ENCODE results near the gene HECTD3. TPM values are rescaled to one million over a fixed set of nuclear protein-coding genes. Genes with fewer than 3 reads are reported as not detected.
A peak's percentile ranks its signal among the peaks of the same experiment; 100 is the strongest.

The HECTD3 gene
- total RNA-seq, 2 donors from 2014 or later = 23.2 to 29.5 TPM

DNA sequence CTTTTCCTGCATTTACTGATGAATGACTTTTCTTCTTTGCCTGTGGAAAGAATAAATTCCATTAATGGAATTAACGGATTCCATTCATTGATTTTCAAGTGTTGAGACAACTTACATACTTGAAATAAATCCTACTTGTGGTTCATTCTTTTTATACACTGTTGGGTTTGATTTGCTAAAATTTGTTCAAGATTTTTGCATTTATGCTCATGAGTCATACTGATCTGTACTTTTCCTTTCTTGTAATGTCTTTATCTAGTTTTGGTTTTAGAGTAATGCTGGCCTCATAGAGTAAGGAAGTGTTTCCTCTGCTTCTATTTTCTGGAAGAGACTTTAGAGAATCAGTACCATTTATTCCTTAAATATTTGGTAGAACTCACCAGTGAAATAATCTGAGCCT is 15.3 kb upstream of the HECTD3 start:
- Mint-ChIP-seq H3K27ac (no peak overlapping the region), H3K4me3 (no peak overlapping the region), H3K4me1 (peaks cover 7% of the 10 kb centered on the region), H3K9me3 (no peaks in the 10 kb centered on the region), H3K27me3 (no peaks in the 10 kb centered on the region), H3K36me3 (ENCODE audit: low read depth) (no peaks in the 10 kb centered on the region)
- peak; percentile 60 for ATAC-seq (replicated peaks)

DNA sequence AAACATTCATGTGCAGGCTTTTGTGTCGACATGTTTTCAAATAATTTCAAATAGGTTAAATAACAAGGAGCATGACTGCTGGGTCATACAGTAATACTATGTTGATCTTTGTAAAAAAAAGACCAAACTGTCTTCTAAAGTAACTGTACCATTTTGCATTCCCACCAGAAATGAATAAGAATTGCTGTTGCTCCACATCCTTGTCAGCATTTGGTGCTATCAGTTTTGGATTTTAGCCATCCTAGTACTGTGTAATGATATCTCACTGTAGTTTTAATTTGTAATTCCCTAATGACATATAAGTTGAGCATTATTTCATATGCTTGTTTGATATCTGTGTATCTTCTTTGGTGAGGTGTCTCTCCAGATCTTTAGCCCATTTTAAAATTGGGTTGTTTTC is 12.5 kb upstream of the HECTD3 start:
- H3K9me3 Mint-ChIP-seq = no peaks in the 10 kb centered on the region
- H3K27me3 Mint-ChIP-seq = no peaks in the 10 kb centered on the region
- H3K4me3 Mint-ChIP-seq = no peak overlapping the region
- ATAC-seq (replicated peaks) = no peak
- H3K36me3 Mint-ChIP-seq (ENCODE audit: low read depth) = no peaks in the 10 kb centered on the region
- no peak overlapping the region for H3K27ac Mint-ChIP-seq
- peaks cover 7% of the 10 kb centered on the region for H3K4me1 Mint-ChIP-seq

DNA sequence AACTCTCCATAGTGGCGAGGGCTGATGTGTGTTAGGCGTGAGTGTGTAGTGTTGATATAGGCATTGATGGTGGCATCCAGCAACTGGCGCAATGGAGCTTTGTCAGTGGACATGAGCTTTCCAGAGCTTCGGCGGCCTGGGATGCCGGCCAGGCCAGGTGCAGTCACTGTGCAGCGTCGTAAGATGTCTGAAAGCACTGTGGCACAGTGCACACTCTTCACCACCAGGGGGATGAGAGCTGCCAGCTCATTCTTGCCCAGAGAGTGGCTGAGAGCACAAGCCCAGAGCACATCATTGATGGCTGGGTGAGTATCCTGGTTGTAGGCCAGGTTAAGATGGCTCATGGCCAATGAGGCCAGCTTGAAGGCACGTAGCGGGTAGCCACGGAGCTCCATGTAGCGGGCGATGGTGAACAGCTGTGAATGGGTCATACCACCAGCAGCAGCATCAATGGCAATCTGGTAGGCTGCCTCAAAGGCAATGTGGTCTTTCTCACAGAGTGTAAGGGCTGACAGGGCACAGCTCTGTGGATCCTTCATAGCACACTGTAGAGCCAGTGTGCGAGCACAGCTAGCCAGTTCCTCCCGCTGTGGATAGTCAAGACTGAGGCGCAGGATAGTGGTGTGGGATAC is 7.6 kb upstream of the HECTD3 start:
- H3K4me1 Mint-ChIP-seq = peaks cover 8% of the 10 kb centered on the region
- no peaks in the 10 kb centered on the region for H3K9me3 Mint-ChIP-seq
- H3K4me3 Mint-ChIP-seq = no peak overlapping the region
- no peak overlapping the region for H3K27ac Mint-ChIP-seq
- ATAC-seq (replicated peaks) = peak; percentile 93
- H3K27me3 Mint-ChIP-seq = no peaks in the 10 kb centered on the region
- H3K36me3 Mint-ChIP-seq (ENCODE audit: low read depth) = peaks cover 16% of the 10 kb centered on the region

DNA sequence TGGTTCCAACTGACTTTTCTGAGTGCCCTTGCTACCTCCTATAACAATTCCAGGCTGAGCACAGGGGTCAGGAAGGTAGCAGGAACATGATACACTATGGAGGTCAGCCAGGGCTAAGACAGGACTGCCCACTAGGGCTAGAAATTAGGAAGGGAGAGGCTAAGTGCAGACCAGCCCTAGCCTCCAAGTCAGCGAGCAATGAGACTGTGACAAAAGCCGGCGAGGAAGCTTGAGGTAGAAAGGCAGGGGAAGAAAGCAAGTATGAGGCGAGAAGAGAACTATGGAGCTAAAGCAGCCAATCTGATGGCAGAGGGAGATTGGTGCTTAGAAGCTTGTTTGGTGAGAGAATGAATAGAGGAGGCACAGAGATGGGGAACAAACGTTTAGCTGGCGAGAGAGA is 5.6 kb upstream of the HECTD3 start:
- ATAC-seq (replicated peaks) = no peak
- Mint-ChIP-seq H3K4me3 (no peak overlapping the region), H3K27me3 (no peaks in the 10 kb centered on the region), H3K36me3 (ENCODE audit: low read depth) (peaks cover 26% of the 10 kb centered on the region), H3K27ac (no peak overlapping the region), H3K9me3 (no peaks in the 10 kb centered on the region), H3K4me1 (peaks cover 12% of the 10 kb centered on the region)

DNA sequence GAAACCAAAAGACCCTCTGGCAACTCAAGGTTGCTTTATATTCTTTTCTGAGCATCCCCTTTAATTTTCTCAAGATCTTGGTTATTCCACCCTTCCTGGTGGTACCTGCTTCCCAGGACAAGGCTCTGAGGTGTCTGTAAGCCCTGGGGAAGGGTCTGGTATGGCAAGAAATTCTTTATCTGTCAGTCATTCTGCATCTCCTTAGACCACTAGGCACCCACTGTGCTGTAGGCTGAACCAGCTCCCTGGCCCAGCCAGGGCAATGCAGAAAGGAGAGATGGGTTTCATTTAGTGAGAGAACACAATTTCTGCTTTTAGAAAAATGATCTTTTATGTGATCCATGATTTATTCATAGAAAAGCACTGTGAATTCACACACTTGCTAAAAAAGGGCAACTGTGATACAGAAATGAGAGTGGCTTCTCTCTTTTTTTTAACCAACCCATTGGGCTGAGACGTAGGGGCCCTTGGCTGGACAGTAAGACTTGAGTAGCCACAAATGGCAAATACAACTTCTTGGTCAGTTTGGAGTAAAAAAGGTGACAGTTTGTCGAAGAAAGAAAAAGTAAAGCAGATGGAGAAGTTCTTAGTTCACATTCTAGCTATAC is 5.1 kb upstream of the HECTD3 start:
- Mint-ChIP-seq H3K27me3 (no peaks in the 10 kb centered on the region), H3K27ac (no peak overlapping the region), H3K36me3 (ENCODE audit: low read depth) (peaks cover 26% of the 10 kb centered on the region), H3K9me3 (no peaks in the 10 kb centered on the region), H3K4me3 (no peak overlapping the region), H3K4me1 (peaks cover 18% of the 10 kb centered on the region)
- no peak for ATAC-seq (replicated peaks)

DNA sequence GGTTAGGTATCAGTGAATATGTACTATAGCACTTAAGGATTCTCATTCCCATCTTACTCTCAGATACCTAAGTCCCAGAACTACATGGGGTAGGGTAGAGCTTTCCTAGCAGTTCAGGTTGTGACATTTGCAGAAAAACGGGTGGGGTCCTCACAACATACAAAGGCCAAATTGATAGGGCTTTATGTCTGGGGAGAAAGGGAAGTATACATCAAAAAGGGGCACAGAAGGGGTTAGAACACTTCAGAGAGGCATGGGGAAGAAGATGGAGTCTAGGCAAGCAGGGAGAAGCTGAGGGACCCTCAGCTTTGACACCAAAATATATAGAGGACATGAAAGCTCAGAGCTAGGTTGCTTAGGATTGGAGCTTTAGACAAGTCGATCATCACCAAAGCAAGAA is 4.6 kb upstream of the HECTD3 start:
- peaks cover 26% of the 10 kb centered on the region for H3K36me3 Mint-ChIP-seq (ENCODE audit: low read depth)
- peaks cover 19% of the 10 kb centered on the region for H3K4me1 Mint-ChIP-seq
- no peak overlapping the region for H3K27ac Mint-ChIP-seq
- H3K27me3 Mint-ChIP-seq = no peaks in the 10 kb centered on the region
- H3K4me3 Mint-ChIP-seq = no peak overlapping the region
- no peaks in the 10 kb centered on the region for H3K9me3 Mint-ChIP-seq
- no peak for ATAC-seq (replicated peaks)

DNA sequence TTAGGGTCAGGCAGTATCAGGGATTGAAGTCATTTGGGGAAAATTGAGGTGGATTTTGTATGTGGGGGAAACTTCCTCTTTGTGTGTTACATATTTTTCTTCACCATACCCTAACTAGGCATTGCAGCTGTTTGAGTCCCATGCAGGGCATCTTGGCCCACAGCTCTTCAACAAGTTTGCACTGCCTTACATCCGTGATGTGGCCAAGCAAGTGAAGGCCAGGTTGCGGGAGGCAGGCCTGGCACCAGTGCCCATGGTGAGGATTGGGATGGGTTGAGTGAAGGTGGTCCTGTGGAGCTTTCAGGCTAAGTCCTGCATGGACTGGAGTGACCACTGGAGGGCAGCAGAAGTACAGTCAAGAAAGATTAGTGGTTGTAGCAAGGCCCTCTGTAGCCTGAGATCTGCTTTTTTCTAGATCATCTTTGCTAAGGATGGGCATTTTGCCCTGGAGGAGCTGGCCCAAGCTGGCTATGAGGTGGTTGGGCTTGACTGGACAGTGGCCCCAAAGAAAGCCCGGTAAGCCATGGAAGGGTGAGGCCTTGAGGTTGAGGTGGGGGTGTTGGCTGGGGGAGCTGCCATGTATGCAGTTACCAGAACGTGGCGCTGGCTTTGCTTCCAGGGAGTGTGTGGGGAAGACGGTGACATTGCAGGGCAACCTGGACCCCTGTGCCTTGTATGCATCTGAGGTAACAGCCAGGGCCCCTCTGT is 3.4 kb upstream of the HECTD3 start:
- H3K36me3 Mint-ChIP-seq (ENCODE audit: low read depth) = peaks cover 26% of the 10 kb centered on the region
- no peaks in the 10 kb centered on the region for H3K27me3 Mint-ChIP-seq
- H3K4me3 Mint-ChIP-seq = peak overlapping the region; percentile 87
- no peaks in the 10 kb centered on the region for H3K9me3 Mint-ChIP-seq
- H3K4me1 Mint-ChIP-seq = peaks cover 26% of the 10 kb centered on the region
- peak overlapping the region; percentile 85 for H3K27ac Mint-ChIP-seq
- no peak for ATAC-seq (replicated peaks)

DNA sequence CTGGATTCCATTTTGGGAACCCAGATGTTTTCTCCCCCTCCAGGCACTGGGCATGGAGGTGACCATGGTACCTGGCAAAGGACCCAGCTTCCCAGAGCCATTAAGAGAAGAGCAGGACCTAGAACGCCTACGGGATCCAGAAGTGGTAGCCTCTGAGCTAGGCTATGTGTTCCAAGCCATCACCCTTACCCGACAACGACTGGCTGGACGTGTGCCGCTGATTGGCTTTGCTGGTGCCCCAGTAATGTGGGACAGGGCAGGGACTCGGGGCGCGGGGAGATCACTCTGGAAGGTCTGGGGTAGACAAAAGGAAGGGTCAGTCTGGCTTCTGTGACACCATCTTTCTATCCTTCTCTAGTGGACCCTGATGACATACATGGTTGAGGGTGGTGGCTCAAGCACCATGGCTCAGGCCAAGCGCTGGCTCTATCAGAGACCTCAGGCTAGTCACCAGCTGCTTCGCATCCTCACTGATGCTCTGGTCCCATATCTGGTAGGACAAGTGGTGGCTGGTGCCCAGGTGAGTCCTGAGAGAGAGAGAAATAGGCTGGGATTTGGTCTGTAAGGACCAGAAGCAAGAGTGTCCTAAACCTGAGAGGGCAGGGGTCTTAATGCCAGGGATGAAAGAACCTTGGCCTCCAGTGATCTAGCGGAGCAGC is 2.6 kb upstream of the HECTD3 start:
- Mint-ChIP-seq H3K4me3 (peak overlapping the region; percentile 87), H3K27me3 (no peaks in the 10 kb centered on the region), H3K9me3 (no peaks in the 10 kb centered on the region), H3K36me3 (ENCODE audit: low read depth) (peaks cover 34% of the 10 kb centered on the region), H3K27ac (peak overlapping the region; percentile 85), H3K4me1 (peaks cover 34% of the 10 kb centered on the region)
- no peak for ATAC-seq (replicated peaks)

DNA sequence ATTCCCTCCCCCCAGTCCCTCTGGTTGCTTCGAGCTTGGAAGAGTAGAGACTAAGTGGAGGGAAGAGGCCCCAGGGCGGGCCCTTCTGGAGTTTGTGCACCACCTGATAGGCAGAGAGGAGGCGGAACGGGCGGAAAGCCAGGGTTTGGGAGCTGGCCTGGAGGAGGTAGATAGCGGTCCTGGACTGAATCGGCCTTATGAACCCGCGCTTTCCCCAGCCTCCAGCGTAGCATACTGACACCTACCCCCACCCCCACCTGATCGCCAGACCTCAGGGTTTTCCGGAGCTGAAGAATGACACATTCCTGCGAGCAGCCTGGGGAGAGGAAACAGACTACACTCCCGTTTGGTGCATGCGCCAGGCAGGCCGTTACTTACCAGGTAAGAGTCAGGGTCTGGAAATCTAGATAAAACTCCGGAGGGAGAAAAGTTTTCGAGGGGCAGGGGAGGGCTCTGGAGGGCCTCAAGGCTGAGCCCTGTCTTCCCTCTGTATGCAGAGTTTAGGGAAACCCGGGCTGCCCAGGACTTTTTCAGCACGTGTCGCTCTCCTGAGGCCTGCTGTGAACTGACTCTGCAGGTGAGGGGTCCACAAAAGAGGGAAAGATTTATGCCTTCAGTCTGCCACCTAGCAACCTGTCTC is 1.6 kb upstream of the HECTD3 start:
- Mint-ChIP-seq H3K27me3 (no peaks in the 10 kb centered on the region), H3K27ac (peak overlapping the region; percentile 85), H3K4me3 (peak overlapping the region; percentile 87), H3K36me3 (ENCODE audit: low read depth) (peaks cover 43% of the 10 kb centered on the region), H3K4me1 (peaks cover 34% of the 10 kb centered on the region), H3K9me3 (no peaks in the 10 kb centered on the region)
- peak; percentile 21 for ATAC-seq (replicated peaks)

DNA sequence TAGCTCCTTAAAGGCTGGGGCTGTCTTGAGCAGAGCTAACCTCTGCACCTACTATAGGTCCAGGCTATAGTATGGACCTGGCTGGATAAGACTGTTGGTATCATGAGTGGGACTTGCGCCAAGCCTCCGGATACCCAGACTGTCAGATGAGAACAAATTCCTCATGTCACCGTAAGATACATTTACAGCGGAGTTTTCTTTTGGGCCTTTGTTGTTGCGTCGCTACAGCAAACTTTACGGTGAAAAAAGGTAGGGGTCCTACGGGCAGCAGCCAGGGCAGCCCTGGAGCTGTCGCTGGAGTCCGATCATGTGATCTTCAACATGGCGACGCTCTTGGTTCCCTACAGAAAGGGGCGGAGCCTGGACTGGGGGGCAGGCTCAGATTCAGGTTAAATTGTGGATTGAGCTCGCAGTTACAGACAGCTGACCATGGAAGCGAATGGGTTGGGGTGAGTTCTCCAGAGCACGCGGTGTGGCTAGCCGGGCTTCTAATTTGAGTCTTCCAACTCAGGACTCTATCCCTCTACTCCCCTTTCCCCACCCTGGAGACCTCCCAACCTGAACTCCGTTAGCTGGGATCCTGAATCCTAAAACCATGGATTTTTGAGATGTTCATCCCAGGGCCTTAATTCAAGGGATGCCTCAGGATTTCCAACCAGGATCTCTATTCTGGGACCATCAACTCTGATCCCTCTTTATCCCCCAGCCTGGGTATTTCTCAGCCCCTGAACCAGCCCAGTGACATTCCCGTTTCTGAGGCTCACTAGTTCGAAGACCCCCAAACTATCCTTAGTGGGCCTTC is 914 bp upstream of the HECTD3 start, which contains the start of gene UROD:
TSS of gene UROD (plus strand) at position 418 of the 802 bp plus-strand sequence. CDS start at position 430, 12 bp downstream.
- ATAC-seq (replicated peaks) = peak; percentile 77
- peak within 1 kb of the TSS; percentile 85 for H3K27ac Mint-ChIP-seq
- peaks cover 50% of the 10 kb centered on the region for H3K36me3 Mint-ChIP-seq (ENCODE audit: low read depth)
- H3K4me1 Mint-ChIP-seq = peaks cover 34% of the 10 kb centered on the region
- no peaks in the 10 kb centered on the region for H3K27me3 Mint-ChIP-seq
- H3K4me3 Mint-ChIP-seq = peak within 1 kb of the TSS; percentile 87
- no peaks in the 10 kb centered on the region for H3K9me3 Mint-ChIP-seq

DNA sequence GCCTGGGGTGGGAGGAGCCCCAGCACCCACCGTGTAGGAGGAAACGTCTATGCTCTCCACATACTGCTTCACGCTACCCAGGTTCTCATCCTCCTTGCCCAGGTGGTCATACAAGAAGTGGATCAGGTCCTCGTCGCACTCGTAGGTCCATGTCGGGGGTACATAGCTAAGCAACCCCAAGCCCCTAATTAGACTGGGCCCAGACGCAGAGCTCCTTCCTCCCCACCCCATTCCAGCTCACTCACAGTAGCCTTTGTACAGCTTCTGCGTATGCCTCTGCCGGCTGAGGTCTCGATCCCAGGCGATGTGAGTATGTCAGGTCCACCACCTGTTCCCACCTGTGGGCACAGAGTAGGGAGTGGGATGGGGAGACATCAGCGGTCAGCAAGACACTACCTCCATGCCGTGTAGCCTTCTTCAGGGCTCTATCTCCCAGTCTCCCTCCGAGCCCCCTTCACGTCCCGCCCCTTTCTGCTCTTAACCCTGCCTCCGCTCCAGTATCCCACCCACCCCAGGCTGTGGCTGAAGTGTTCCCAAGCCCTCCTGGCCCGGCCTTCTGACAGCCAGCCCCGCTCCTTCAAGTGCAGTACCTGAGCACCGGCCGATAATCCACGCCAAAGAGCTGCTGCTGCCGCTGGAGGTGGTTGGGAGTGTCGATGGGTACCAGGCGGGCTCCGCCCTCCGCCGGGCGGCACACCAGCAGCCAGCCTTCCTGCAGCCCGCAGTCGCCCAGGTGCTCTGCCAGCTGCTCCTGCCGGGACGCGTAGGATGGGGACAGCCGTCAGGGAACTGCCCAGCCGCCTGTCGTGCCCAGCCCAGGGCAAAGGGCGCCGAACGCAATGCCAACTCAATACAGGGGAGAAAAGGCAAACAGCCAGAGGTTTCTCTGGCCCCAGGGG is 919 bp downstream of the HECTD3 start:
- peaks cover 34% of the 10 kb centered on the region for H3K4me1 Mint-ChIP-seq
- ATAC-seq (replicated peaks) = no peak
- H3K4me3 Mint-ChIP-seq = peak overlapping the region; percentile 87
- H3K9me3 Mint-ChIP-seq = no peaks in the 10 kb centered on the region
- H3K36me3 Mint-ChIP-seq (ENCODE audit: low read depth) = peaks cover 68% of the 10 kb centered on the region
- no peaks in the 10 kb centered on the region for H3K27me3 Mint-ChIP-seq
- peak overlapping the region; percentile 76 for H3K27ac Mint-ChIP-seq

DNA sequence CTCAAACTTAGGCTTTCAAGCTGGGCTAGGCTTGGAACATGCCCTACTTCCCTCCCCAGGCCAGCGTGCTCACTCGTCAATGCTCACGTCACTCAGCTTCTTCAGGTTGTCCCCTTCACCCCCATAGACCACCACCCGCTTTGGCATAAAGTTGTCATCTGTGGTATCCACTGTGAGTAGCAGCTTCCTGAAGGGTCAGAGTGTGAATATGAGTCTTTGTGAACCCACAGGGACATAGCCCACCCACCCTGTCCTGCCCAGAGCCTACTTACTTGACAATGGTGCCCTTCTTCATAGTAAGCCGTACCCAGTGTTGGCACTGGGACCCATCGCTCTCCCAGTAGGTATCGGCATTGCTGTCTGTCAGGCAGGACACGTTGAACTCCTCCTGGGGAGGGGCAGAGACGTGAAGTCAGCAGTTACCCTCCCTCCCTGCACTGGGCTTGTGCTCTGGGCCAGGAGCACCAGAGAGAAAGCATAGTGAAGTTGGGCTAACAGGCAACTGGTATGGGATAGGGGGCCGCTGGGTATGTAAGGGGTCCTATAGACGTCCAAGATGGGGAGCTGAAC is 1.7 kb downstream of the HECTD3 start:
- Mint-ChIP-seq H3K27me3 (no peaks in the 10 kb centered on the region), H3K36me3 (ENCODE audit: low read depth) (peaks cover 68% of the 10 kb centered on the region), H3K4me3 (peak overlapping the region; percentile 87), H3K4me1 (peaks cover 30% of the 10 kb centered on the region), H3K9me3 (no peaks in the 10 kb centered on the region), H3K27ac (peak overlapping the region; percentile 76)
- no peak for ATAC-seq (replicated peaks)

DNA sequence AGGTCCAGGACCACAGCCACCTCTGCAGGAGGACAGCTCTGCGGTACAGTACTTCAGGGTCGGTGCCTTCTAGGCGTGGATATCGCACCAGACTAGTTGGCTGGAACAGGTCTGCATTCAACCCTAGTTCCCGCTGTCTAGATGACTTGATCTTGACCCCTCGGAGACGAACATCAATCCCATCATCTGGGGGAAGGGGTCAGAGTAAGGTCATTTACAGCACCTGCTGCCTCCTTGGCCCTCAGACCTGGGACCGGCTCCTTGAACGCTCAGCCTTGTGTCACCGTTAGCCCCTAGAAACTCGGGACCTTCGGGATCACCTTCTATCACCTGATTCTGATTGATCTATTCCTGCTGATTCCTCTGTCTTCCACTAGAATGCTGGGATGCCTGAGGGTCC is 2.6 kb downstream of the HECTD3 start:
- Mint-ChIP-seq H3K9me3 (no peaks in the 10 kb centered on the region), H3K27ac (no peak overlapping the region), H3K4me3 (no peak overlapping the region), H3K4me1 (peaks cover 24% of the 10 kb centered on the region), H3K36me3 (ENCODE audit: low read depth) (peaks cover 66% of the 10 kb centered on the region), H3K27me3 (no peaks in the 10 kb centered on the region)
- no peak for ATAC-seq (replicated peaks)

Data from activated T-helper 17 cell treated with anti-CD3 and anti-CD28 coated beads, Interleukin-2, amount 50 U/mL, for 72 hours (primary cell).